HUES64 (cell line): ENCODE data around the gene ADSS1.

ENCODE experiments used
- H3K27ac ChIP-seq: 2 replicates; pipeline ENCODE4 v1.7.0; 2013; ENCODE audit warnings: low read depth, low read length, inconsistent platforms
- H3K27me3 ChIP-seq: 2 replicates; pipeline ENCODE4 v1.6.1; 2013; ENCODE audit warnings: mild to moderate bottlenecking, low read length; ENCODE audit not compliant: insufficient read depth
- H3K36me3 ChIP-seq: 2 replicates; pipeline ENCODE4 v1.6.1; 2013; ENCODE audit warnings: mild to moderate bottlenecking, low read length; ENCODE audit not compliant: insufficient read depth
- H3K4me1 ChIP-seq: 2 replicates; pipeline ENCODE4 v1.6.1; 2013; ENCODE audit warnings: mild to moderate bottlenecking, low read length, moderate library complexity; ENCODE audit not compliant: insufficient read depth
- H3K4me3 ChIP-seq: 2 replicates; pipeline ENCODE4 v1.5.1; 2013; ENCODE audit warnings: mild to moderate bottlenecking, low read length, moderate library complexity
- H3K9ac ChIP-seq: 2 replicates; pipeline ENCODE4 v1.6.1; 2013; ENCODE audit warnings: mild to moderate bottlenecking, low read depth, low read length
- H3K9me3 ChIP-seq: 2 replicates; pipeline ENCODE4 v1.6.1; 2013; ENCODE audit warnings: low read depth, low read length; ENCODE audit not compliant: insufficient read depth
- WGBS: fragments of 150-250, 120-280 bp; methylation state at CpG from one replicate; pipeline ENCODE4 v1.1.7; 2013; ENCODE audit warnings: missing lambda C conversion rate; 5-methylcytosine and 5-hydroxymethylcytosine counted together

ADSS1 gene

GRCh38 chr14:104739546-104740516 is 15.8 kb downstream of the ADSS1 start:
- H3K27ac ChIP-seq: no peak overlapping the region
- 91% methylated on average over 29 of the region's 29 CpGs for WGBS
- no peaks in the 10 kb centered on the region for H3K4me1 ChIP-seq
- H3K27me3 ChIP-seq: no peaks in the 10 kb centered on the region
- no peak overlapping the region for H3K9ac ChIP-seq
- peaks cover 4% of the 10 kb centered on the region; the same call in 1 of the 2 replicates for H3K36me3 ChIP-seq
- H3K9me3 ChIP-seq: no peaks in the 10 kb centered on the region
- no peak overlapping the region for H3K4me3 ChIP-seq

GRCh38 chr14:104741108-104741802 is 17.2 kb downstream of the ADSS1 start:
- Histone ChIP-seq H3K9ac (no peak overlapping the region), H3K36me3 (peaks cover 4% of the 10 kb centered on the region; the same call in 1 of the 2 replicates), H3K27ac (no peak overlapping the region), H3K27me3 (no peaks in the 10 kb centered on the region), H3K4me1 (no peaks in the 10 kb centered on the region), H3K4me3 (no peak overlapping the region), H3K9me3 (no peaks in the 10 kb centered on the region)
- 91% methylated on average over 29 of the region's 29 CpGs for WGBS

GRCh38 chr14:104741803-104742251 is 17.8 kb downstream of the ADSS1 start:
- Histone ChIP-seq H3K9ac (no peak overlapping the region), H3K27ac (no peak overlapping the region), H3K4me1 (no peaks in the 10 kb centered on the region), H3K4me3 (no peak overlapping the region), H3K27me3 (no peaks in the 10 kb centered on the region), H3K9me3 (no peaks in the 10 kb centered on the region), H3K36me3 (peaks cover 4% of the 10 kb centered on the region; the same call in 1 of the 2 replicates)
- 91% methylated on average over 23 of the region's 23 CpGs for WGBS

- Histone ChIP-seq H3K9ac (no peak overlapping the region), H3K9me3 (no peaks in the 10 kb centered on the region), H3K4me1 (no peaks in the 10 kb centered on the region), H3K27me3 (no peaks in the 10 kb centered on the region), H3K27ac (no peak overlapping the region), H3K36me3 (peaks cover 4% of the 10 kb centered on the region; the same call in 1 of the 2 replicates), H3K4me3 (no peak overlapping the region)
- 93% methylated on average over 32 of the region's 32 CpGs for WGBS
Measured at GRCh38 chr14:104742586-104743455, 18.8 kb downstream of the ADSS1 start.

GRCh38 chr14:104743461-104744380 is 19.7 kb downstream of the ADSS1 start:
- no peak overlapping the region for H3K9ac ChIP-seq
- WGBS: 87% methylated on average over 28 of the region's 28 CpGs
- no peaks in the 10 kb centered on the region for H3K4me1 ChIP-seq
- no peaks in the 10 kb centered on the region for H3K27me3 ChIP-seq
- no peak overlapping the region for H3K27ac ChIP-seq
- peaks cover 4% of the 10 kb centered on the region; the same call in 1 of the 2 replicates for H3K36me3 ChIP-seq
- H3K9me3 ChIP-seq: no peaks in the 10 kb centered on the region
- H3K4me3 ChIP-seq: no peak overlapping the region

- H3K4me1 ChIP-seq: no peaks in the 10 kb centered on the region; the same call in 1 of the 2 replicates
- WGBS: 92% methylated on average over 10 of the region's 10 CpGs
- peaks cover 4% of the 10 kb centered on the region; the same call in 1 of the 2 replicates for H3K36me3 ChIP-seq
- no peaks in the 10 kb centered on the region for H3K27me3 ChIP-seq
- no peak overlapping the region for H3K4me3 ChIP-seq
- H3K9ac ChIP-seq: no peak overlapping the region
- no peak overlapping the region for H3K27ac ChIP-seq
- peaks cover 4% of the 10 kb centered on the region; the same call in 1 of the 2 replicates for H3K9me3 ChIP-seq
Measured at GRCh38 chr14:104744484-104744883, 20.5 kb downstream of the ADSS1 start.

GRCh38 chr14:104745431-104745830 is 21.4 kb downstream of the ADSS1 start:
- no peak overlapping the region for H3K4me3 ChIP-seq
- H3K9ac ChIP-seq: no peak overlapping the region
- no peaks in the 10 kb centered on the region; the same call in 1 of the 2 replicates for H3K4me1 ChIP-seq
- peaks cover 12% of the 10 kb centered on the region; the same call in 1 of the 2 replicates for H3K9me3 ChIP-seq
- H3K27me3 ChIP-seq: no peaks in the 10 kb centered on the region
- WGBS: 94% methylated on average over 9 of the region's 9 CpGs
- no peak overlapping the region for H3K27ac ChIP-seq
- H3K36me3 ChIP-seq: no peaks in the 10 kb centered on the region

GRCh38 chr14:104746071-104746545 is 22.1 kb downstream of the ADSS1 start:
- Histone ChIP-seq H3K9me3 (peaks cover 12% of the 10 kb centered on the region; the same call in 1 of the 2 replicates), H3K27ac (no peak overlapping the region), H3K4me3 (no peak overlapping the region), H3K27me3 (no peaks in the 10 kb centered on the region), H3K36me3 (no peaks in the 10 kb centered on the region), H3K4me1 (no peaks in the 10 kb centered on the region; the same call in 1 of the 2 replicates), H3K9ac (no peak overlapping the region)
- 92% methylated on average over 13 of the region's 13 CpGs for WGBS

GRCh38 chr14:104746934-104747481 is 23.0 kb downstream of the ADSS1 start:
- peaks cover 15% of the 10 kb centered on the region for H3K9me3 ChIP-seq
- no peak overlapping the region for H3K27ac ChIP-seq
- H3K4me1 ChIP-seq: no peaks in the 10 kb centered on the region; the same call in 1 of the 2 replicates
- WGBS: 88% methylated on average over 7 of the region's 7 CpGs
- H3K36me3 ChIP-seq: no peaks in the 10 kb centered on the region
- H3K9ac ChIP-seq: no peak overlapping the region
- no peak overlapping the region for H3K4me3 ChIP-seq
- H3K27me3 ChIP-seq: no peaks in the 10 kb centered on the region
